GM18502 (cell line): ENCODE measurements around the gene PES1.
"Not testable (repeated sequence)": the region's sequence is repeated elsewhere in the genome, so short reads cannot be mapped to it uniquely, and the experiment has no call there.

Experiments used
- ATAC-seq: cut with Tn5 transposase; IDR thresholded peaks from one replicate; pipeline ENCODE4 v1.9.1; 2021; ENCODE audit warnings: mild to moderate bottlenecking; ENCODE audit not compliant: unreplicated experiment, poor library complexity

The PES1 gene

DNA sequence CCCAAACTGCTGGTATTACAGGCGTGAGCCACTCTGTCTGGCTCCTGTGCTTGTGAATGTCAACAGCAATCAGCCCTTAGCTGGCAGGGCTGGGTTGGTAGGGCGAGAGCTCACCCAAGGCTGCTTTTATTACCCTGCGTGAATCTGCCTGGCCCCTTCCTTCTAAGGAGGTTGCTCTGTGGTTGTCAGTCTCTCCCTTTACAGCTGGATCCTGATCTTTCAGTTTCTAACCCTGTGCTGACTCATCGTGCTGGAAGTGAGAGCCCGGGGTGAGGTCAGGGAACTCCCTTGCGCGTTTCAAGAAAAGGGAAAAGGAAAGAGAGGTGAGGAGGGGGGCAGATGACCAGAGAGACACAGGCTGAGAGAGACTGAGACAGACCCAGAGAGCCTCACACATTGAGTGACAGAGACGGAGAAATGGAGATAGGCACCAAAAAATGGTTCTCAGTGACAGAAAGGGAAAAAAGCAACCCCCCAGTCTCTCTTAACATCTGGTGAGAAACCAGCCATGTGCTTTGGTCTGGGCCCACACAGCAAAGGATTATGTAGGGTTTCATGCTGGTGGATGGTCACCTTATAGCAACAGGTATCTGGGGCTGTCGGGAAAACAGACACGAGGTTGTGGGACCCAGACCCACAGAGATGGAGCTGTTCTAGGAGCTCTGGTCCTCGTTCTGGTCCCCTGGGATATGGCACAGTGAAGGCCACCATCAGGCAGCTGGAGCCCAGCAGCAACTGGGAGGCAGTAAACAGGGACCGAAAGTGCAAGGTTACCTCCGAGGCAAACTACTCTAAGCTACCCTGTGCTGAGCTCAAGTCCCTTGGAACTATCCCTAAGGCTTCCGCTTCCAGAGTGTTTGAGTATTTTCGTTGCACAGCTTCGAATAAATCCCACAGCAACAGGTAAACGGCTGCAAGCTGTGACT is 17.8 kb upstream of the PES1 start:
- peak; percentile 47 for ATAC-seq

- no peak for ATAC-seq
These were observed 16.2 kb upstream of the PES1 start for GRCh38 chr22:30607939-30608338.

- ATAC-seq: no peak
These were observed 15.7 kb upstream of the PES1 start for GRCh38 chr22:30607300-30607930.

DNA sequence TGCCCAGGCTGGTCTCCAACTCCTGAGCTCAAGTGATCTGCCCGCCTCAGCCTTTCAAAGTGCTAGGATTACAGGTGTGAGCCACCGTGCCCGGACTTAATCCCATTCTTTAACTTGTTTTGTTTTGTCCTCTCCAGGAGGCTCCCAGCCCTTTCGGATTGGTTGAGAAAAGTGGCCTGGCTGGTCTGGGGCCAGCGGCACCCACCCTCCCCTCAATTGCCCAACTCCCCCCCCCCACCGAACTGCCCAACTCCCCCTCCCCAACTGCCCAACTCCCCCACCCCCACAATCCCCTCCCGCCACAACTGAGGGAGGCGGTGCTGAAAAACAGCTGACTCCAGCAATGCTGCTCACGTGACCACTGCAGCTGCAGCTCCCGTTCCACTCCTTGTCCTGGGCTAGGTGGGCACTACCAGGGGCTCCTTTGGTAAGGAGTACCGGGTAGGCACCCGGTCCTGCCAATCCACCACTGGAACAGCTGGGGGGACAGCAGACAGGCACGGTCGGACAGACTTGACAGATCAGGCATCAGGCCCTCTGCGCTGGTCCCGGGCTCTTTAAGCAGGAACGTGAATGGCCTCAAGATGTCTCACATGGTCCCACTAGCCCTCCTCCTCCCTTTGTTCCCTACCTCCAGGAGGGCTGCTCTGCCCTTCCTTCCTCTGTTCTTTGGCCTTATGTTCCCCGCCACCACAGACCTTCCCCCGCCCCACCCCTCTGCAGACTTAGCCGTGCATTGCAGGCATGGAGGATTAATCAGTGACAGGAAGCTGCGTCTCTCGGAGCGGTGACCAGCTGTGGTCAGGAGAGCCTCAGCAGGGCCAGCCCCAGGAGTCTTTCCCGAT is 15.0 kb upstream of the PES1 start, which contains the start of gene TCN2:
TCN2 (plus strand) TSS at position 720 of the 845 bp plus-strand sequence. CDS start 158 bp downstream, outside the sequence.
- ATAC-seq: no peak

DNA sequence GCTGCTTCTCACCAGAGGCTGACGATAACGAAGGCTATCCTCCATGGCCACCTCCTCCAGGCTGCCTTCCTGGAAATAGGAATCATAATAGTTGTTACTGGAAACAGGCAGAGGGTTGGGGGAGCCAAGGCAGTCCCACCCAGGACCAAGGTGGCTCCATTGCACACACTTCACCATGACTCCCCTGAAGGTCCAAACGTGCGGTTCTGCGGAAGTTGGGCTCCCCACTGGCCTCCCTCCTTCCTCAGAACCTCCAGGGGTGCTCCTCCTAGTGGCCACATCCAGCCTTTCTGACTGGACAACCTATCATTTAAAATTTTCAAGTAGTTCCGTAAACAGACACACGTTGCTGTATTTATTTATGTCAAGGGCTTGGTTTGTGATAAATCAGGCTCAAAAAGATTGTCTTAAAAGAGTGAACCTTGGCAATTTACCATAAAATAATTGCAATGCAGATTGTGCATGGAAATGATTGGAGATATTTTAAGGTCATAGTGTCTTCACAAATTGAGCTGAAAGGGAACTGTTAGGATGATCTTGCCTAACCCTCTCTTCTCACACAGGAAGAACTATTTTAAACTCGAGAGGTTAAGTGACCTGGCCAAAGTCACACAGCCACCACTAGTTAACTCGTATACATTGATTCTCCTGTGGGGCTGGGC is 13.9 kb upstream of the PES1 start:
- ATAC-seq: no peak

DNA sequence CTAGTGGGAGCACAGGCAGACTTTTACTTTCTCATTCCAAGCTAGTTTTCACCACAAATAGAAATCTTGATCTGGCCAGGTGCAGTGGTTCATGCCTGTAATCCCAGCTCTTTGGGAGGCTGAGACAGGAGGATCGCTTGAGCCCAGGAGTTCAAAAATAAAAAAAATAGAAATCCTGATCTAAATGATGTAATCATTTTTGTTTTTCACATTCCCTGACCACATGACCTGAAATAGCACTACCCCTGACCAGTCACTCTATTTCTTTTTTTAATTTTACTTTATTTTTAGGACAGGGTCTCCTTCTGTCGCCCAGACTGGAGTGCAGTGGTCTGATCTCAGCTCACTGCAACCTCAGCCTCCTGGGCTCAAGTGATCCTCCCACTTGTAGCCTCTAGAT is 13.0 kb upstream of the PES1 start:
- ATAC-seq: no peak

GRCh38 chr22:30603801-30604200 is 12.1 kb upstream of the PES1 start:
- no peak for ATAC-seq

DNA sequence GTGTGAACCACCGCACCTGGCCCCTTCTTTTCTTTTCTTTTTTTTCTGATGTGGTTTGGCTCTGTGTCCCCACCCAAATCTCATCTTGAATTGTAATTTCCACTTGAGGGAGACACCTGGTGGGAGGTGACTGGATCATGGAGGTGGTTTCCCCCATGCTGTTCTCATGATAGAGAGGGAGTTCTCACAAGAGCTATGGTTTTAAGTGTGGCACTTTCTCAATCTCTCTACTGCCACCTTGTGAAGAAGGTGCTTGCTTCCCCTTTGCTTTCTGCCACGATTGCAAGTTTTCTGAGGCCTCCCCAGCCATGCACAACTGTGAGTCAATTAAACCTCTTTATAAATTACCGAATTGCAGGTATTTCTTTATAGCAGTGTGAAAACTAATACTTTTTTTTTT is 10.3 kb upstream of the PES1 start:
- ATAC-seq: no peak

DNA sequence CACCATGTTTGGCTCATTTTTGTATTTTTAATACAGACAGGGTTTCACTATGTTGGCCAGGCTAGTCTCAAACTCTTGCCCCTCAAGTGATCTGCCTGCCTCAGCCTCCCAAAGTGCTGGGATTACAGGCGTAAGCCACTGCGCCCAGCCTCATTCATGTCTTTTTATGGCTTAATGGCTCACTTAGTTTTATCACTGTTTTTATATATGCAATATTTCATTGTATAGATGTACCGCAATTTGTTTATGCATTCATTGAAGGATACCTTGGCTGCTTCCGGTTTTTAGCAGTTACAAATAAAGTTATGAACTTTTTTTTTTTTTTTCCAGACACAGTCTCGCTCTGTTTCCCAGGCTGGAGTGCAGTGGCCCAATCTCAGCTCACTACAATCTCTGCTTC is 9.8 kb upstream of the PES1 start:
- ATAC-seq: no peak

DNA sequence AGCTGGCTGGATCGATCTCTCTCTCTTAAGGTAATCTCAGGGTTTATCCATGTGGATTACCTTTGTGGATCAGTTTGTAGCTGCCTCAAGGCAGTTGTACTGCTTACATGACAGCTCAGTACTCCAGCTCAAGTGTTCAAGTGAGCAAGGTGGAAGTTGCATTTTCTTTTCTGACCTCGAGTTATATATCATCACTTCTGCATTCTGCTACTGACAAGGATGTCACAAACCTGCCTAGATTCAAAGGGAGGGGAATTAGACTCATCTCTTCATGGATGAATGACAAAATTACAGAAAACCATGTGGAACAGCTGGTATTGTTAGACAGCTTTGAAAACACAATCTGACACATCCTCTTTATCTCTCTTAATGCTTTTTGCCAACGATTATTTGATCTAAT is 9.2 kb upstream of the PES1 start:
- no peak for ATAC-seq

DNA sequence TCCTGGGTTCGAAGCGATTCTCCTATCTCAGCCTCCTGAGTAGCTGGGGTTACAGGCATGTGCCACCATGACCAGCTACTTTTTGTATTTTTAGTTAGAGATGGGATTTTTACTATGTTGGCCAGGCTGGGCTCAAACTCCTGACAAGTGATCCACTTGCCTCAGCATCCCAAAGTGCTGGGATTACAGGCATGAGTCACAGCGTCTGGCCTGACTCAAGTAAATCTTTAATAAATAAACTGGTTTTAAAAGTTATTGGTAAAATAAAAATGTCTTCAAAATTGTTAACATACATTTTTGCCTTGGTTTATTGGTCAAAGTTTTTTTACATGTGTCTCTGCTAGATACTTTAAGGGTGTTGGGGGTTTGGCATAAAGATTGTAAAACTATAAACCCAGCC is 7.3 kb upstream of the PES1 start:
- ATAC-seq: no peak

DNA sequence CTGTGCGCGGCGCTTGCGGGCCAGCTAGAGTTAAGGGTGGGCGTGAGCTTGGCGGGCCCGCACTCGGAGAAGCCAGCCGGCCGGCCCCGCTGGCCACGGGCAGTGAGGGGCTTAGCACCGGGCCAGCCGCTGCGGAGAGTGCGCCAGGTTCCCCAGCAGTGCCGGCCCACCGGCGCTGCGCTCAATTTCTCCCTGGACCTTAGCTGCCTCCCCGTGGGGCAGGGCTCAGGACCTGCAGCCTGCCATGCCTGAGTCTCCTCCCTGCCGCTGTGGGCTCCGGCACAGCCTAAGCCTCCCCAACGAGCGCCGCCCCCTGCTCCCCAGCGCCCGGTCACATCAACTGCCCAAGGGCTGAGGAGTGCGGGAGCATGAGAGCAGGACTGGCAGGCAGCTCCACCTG is 5.2 kb upstream of the PES1 start:
- ATAC-seq: no peak

- ATAC-seq: no peak
These were observed 4.5 kb upstream of the PES1 start for GRCh38 chr22:30596199-30596598.

- not testable (repeated sequence) for ATAC-seq
These were observed 627 bp upstream of the PES1 start for GRCh38 chr22:30592360-30592713.

- ATAC-seq: no peak
These were observed 521 bp downstream of the PES1 start for GRCh38 chr22:30591191-30591587.

GRCh38 chr22:30586414-30586813 is 5.3 kb downstream of the PES1 start:
- ATAC-seq: no peak

- ATAC-seq: no peak
These were observed 7.3 kb downstream of the PES1 start for GRCh38 chr22:30584441-30584840.

GRCh38 chr22:30582788-30583545 is 8.7 kb downstream of the PES1 start:
- ATAC-seq: no peak

DNA sequence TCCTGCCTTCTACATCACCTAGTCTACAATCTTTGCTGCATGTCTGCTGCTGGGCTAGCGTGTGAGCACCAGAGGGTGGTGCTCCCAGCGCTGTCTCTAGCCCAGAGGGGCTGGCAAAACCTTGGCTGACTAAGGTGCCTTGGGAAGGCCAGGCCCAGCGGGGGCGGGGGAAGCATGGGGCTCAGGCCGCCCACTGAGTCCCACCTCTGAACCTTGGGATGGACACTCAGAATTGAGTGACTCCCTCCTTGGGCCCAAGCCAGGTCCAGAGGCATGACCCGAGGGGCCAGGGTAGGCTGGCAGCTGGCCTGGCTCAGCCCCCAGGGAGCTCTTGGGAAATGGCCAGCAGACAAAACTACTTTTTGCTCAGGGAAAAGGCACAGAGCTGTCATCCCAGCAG is 9.7 kb downstream of the PES1 start:
- no peak for ATAC-seq

- ATAC-seq: no peak
These were observed 10.8 kb downstream of the PES1 start for GRCh38 chr22:30580896-30581295.
